Peyer's patch (tissue), 4 donors: ENCODE measurements around the gene SMIM10L2A. TPM values are rescaled to one million over a fixed set of nuclear protein-coding genes. Genes with fewer than 3 reads are reported as not detected.
"Not testable (repeated sequence)": the region's sequence is repeated elsewhere in the genome, so short reads cannot be mapped to it uniquely, and the experiment has no call there.

Experiments
- DNase-seq, 3 donors: peaks; one replicate each; pipeline ENCODE4 v3.0.0-alpha.2; 2017 to 2019
- H3K27ac ChIP-seq, 4 donors: fragments of 200-600 bp; sonication (generic); one replicate each; pipeline ENCODE4 v1.5.1; 2016 to 2019
- H3K27me3 ChIP-seq, 2 donors: fragments of 200-600 bp; sonication (generic); one replicate each; pipeline ENCODE4 v1.5.1; 2019
- H3K36me3 ChIP-seq, 3 donors: fragments of 200-600 bp; sonication (generic); one replicate each; pipeline ENCODE4 v1.5.1; 2016 to 2019
- H3K4me1 ChIP-seq, 4 donors: fragments of 200-600 bp; sonication (generic); one replicate each; pipeline ENCODE4 v1.5.1; 2016 to 2019
- H3K4me3 ChIP-seq, 4 donors: fragments of 200-600 bp; sonication (generic); 1 replicate in 3 of 4; 2 replicates in 1 of 4; pipeline ENCODE4 v1.5.1; 2016 to 2019; ENCODE audit warnings: mild to moderate bottlenecking in 1 of 4
- H3K9me3 ChIP-seq, 4 donors: fragments of 200-600 bp; sonication (generic); one replicate each; pipeline ENCODE4 v1.5.1; 2016 to 2019; ENCODE audit warnings: mild to moderate bottlenecking in 1 of 4
- POLR2A ChIP-seq, 2 donors: fragments of 450-650 bp; IDR thresholded peaks; one replicate each; pipeline ENCODE4 v1.5.1; 2017; ENCODE audit warnings: antibody characterized with exemption in 2 of 2, mild to moderate bottlenecking in 2 of 2, moderate library complexity in 2 of 2
- total RNA-seq, 4 donors: library from RNA; depleted of rRNA; stranded (reverse); fragments of >200 nt; gene quantifications; one replicate each; pipeline ENCODE4 v1.1.0, GENCODE V29; 2016
- TF ChIP-seq, protein P1 (sequence below), 6 experiments: fragments of 450-650 bp in 4 of 6; fragments of 200-600 bp in 2 of 6; sonication (generic) in 1 of 6; IDR thresholded peaks; one replicate each; pipeline ENCODE4 v1.5.1; 2017 to 2019; ENCODE audit warnings: antibody characterized with exemption in 6 of 6, mild to moderate bottlenecking in 3 of 6, moderate library complexity in 1 of 6

SMIM10L2A gene
- total RNA-seq, 4 donors from 2014 or later, result 0.35 to 1.2 TPM; not detected in 2

DNA sequence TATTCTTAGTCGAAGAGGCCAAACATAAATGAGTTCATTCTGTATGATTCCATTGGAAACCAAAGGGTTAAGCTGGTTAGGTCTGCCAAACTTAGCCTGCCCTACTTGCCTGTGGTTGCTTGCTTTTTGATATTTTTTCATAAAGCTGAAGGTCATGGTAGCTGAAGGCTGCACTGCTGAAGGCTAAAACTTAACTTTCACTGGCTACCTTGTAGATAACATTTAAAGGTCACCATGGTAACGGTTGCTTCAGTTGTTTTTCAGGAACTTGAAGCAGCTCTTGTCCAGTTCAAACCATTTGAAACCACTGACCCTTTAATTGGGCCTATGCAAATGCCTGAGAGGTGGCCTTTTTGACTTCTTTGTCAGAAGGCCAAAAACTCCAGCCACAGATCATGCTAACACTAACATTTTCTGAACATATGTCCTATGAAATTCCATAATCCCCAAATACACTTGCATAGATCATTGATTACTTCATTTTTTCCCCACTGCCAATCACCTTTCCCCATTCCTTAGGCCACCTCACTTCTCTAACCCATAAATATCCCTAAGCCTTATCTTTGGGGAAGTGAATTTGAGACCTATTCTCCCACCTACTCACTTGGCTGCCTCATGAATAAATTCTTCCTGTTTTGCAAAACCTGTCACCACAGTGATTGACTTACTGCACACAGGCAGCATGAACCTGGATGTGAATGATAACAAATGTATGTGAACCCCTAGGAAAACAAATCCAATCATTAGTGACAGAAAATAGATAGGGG, 10.7 kb upstream of the SMIM10L2A start:
- Histone ChIP-seq H3K4me3 (no peak overlapping the region), H3K36me3 (no peaks in the 10 kb centered on the region), H3K27ac (no peak overlapping the region), H3K27me3 (no peaks in the 10 kb centered on the region), H3K4me1 (no peaks in the 10 kb centered on the region), H3K9me3 (no peaks in the 10 kb centered on the region)
- no peak for TF ChIP-seq POLR2A (IDR thresholded peaks at IDR 0.05)
- TF ChIP-seq, protein P1, sequence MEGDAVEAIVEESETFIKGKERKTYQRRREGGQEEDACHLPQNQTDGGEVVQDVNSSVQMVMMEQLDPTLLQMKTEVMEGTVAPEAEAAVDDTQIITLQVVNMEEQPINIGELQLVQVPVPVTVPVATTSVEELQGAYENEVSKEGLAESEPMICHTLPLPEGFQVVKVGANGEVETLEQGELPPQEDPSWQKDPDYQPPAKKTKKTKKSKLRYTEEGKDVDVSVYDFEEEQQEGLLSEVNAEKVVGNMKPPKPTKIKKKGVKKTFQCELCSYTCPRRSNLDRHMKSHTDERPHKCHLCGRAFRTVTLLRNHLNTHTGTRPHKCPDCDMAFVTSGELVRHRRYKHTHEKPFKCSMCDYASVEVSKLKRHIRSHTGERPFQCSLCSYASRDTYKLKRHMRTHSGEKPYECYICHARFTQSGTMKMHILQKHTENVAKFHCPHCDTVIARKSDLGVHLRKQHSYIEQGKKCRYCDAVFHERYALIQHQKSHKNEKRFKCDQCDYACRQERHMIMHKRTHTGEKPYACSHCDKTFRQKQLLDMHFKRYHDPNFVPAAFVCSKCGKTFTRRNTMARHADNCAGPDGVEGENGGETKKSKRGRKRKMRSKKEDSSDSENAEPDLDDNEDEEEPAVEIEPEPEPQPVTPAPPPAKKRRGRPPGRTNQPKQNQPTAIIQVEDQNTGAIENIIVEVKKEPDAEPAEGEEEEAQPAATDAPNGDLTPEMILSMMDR (IDR thresholded peaks at IDR 0.05), result no peak
- DNase-seq, result no peak

DNA sequence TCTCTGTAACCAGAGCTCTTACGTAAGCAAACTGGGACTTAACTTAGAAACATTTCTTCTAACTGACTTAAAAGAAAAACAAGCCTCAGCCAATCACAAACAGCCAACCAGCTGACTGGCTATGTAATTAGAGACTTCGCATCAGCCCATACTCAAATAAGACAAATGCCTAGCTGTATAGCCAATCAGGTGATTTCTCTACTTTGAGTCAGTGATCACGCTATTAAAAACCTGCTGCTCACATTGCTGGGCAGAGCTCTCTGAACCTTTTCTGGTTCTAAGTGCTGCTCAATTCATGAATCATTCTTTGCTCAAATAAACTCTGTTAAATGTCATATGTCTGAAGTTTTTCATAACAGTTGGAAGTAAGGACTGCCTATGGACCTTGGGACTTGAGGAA, 9.9 kb upstream of the SMIM10L2A start:
- H3K27me3 ChIP-seq, result no peaks in the 10 kb centered on the region
- H3K9me3 ChIP-seq, result no peaks in the 10 kb centered on the region
- TF ChIP-seq, protein P1 (IDR thresholded peaks at IDR 0.05), result no peak
- TF ChIP-seq POLR2A (IDR thresholded peaks at IDR 0.05), result no peak
- H3K36me3 ChIP-seq, result no peaks in the 10 kb centered on the region
- no peak overlapping the region for H3K27ac ChIP-seq
- no peaks in the 10 kb centered on the region for H3K4me1 ChIP-seq
- H3K4me3 ChIP-seq, result no peak overlapping the region
- DNase-seq, result no peak

DNA sequence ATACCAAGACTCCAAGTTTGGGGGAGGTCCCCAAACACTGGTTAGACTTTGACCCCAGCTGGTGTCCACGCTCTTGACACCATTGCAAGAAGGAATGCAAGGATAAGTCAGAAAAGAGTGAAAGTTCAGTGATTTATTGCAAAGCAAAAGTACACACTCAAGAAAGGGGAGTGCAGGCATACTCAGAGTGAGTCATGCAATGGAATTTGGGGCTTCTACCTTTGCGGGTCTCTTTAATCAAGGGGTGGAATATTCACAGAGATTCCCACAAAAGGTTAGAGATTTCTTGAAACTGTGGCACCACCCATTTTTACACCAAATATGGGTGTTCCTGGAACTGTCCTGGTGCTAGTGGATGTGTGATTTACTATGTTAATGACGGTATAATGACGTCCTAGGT, 5.2 kb upstream of the SMIM10L2A start:
- H3K27me3 ChIP-seq, result no peaks in the 10 kb centered on the region
- H3K4me1 ChIP-seq, result no peaks in the 10 kb centered on the region
- no peak for TF ChIP-seq POLR2A (IDR thresholded peaks at IDR 0.05)
- TF ChIP-seq, protein P1 (IDR thresholded peaks at IDR 0.05), result no peak
- H3K36me3 ChIP-seq, result no peaks in the 10 kb centered on the region
- no peak overlapping the region for H3K4me3 ChIP-seq
- no peaks in the 10 kb centered on the region for H3K9me3 ChIP-seq
- DNase-seq, result no peak
- no peak overlapping the region for H3K27ac ChIP-seq

DNA sequence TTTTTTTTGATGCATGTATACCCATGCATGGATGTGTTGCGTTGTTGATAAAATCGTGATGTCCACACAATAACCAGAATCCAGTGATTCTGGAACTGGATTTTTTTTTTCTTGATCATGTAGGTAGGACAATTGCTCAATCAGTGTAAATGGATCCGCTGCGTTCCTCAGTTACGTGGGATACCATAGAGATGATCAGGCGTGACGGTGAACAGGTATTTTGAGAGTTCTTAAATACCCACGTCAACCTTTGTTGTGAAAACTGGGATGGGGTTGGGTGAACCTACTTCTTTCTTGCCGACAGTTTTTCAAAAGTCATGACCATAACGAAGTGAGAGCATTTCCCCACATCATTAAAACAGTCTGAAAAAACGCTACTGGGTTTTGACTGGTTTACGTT, 913 bp upstream of the SMIM10L2A start:
- Histone ChIP-seq H3K27ac (no peak overlapping the region), H3K4me3 (no peak overlapping the region), H3K9me3 (no peaks in the 10 kb centered on the region), H3K27me3 (no peaks in the 10 kb centered on the region), H3K4me1 (no peaks in the 10 kb centered on the region), H3K36me3 (no peaks in the 10 kb centered on the region)
- no peak for DNase-seq
- TF ChIP-seq POLR2A (IDR thresholded peaks at IDR 0.05), result no peak
- TF ChIP-seq, protein P1 (IDR thresholded peaks at IDR 0.05), result no peak

DNA sequence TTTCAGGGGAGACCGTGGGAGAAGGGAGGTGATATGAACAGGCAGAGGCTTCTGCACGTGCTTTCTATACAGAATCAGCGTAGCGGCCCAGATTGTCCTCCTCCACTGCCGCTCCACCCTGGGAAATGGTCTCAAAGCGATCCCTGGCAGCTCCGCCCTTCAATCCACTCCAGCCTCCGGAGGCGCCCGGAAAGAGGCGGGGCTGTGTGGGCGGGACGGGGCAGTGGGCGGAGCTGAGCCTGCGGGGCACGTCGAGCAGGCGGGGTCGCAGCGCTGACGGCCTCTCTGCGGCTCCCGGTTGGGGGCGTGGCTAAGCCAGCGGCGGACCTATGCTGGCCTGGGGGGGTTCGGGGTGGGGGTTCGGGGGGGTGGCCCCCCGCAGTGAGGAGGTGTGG, 210 bp upstream of the SMIM10L2A start:
- Histone ChIP-seq H3K36me3 (no peaks in the 10 kb centered on the region), H3K9me3 (no peaks in the 10 kb centered on the region), H3K27ac (peak overlapping the region in 2 of 4 donors; percentile 30 to 38), H3K4me1 (no peaks in the 10 kb centered on the region), H3K27me3 (no peaks in the 10 kb centered on the region), H3K4me3 (peak overlapping the region; percentile 41 to 59 (median 57))
- TF ChIP-seq, protein P1 (IDR thresholded peaks at IDR 0.05), result no peak
- TF ChIP-seq POLR2A (IDR thresholded peaks at IDR 0.05), result no peak
- peak; percentile 78 to 93 (median 86) for DNase-seq

DNA sequence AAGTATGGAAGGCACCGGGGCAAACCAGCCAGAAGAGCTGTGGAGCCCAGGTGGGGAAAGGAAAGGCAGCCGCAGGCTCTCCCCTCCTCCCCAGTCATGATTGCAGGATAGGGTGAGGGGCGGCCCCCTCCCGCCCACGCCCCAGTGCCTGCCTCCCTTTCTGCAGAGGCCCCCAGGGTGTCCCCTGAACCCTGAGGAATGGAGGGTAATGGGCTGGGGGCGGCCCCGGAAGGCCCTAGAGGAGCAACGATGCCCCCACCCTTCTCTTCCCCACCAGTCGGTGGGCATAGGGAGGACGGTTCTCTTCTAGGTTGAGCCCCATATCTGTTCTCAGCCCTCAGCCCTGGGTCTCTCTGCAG, 1.0 kb downstream of the SMIM10L2A start:
- not testable (repeated sequence) for H3K36me3 ChIP-seq, H3K4me1 ChIP-seq, H3K27ac ChIP-seq, DNase-seq, H3K27me3 ChIP-seq, H3K9me3 ChIP-seq
- peak overlapping the region in 2 of 4 donors; percentile 59 for H3K4me3 ChIP-seq

DNA sequence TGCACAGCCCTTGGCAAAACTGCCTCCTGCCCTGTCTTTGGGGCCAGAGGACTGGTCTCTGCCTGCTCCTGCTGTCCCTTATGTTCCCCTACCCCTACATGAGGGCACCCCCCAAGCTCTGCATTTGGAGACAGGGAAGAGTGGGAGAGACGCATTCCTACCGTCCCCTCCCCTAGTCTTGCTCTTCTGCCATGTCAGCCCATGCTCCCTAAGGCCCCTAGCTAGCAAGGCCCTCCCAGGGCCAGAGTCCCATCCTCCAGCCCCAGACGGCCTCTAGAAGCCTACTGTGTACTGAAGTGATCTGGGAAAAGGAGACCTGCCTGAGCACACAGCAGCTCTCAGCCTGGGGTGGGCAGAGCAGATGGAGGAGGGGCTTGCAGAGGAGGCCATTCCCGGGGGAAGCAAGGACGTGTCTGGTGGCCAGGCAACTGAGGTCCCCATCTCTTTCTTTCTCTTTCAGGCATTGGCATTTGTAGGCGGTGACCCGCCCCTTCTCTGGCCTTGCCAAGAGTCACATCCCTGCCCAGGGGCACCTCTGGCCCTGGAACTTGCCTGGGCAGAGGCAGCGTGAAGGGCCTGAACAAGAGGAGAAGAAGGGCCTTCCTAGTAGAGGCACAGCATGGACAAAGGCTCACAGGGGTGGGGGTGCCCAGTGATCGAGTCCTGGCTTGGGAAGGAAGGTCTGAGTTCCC, 1.6 kb downstream of the SMIM10L2A start:
- H3K4me3 ChIP-seq, H3K27me3 ChIP-seq, H3K4me1 ChIP-seq, H3K9me3 ChIP-seq, H3K27ac ChIP-seq, H3K36me3 ChIP-seq, DNase-seq: not testable (repeated sequence)
